ENCODE data around the gene IMMP2L.

IMMP2L gene

GRCh38 chr7:110809832-110810231 lies 752.5 kb downstream of the IMMP2L start:
- DNase-seq (ENCODE audit: low read depth in 2 of 2) = no peak

GRCh38 chr7:110808361-110808760 lies 753.9 kb downstream of the IMMP2L start:
- DNase-seq (ENCODE audit: low read depth in 2 of 2) = no peak

- DNase-seq (ENCODE audit: low read depth in 2 of 2) = no peak
Observed at GRCh38 chr7:110804501-110804900, 757.8 kb downstream of the IMMP2L start.

GRCh38 chr7:110803602-110804143 lies 758.6 kb downstream of the IMMP2L start:
- no peak for DNase-seq (ENCODE audit: low read depth in 2 of 2)

DNA sequence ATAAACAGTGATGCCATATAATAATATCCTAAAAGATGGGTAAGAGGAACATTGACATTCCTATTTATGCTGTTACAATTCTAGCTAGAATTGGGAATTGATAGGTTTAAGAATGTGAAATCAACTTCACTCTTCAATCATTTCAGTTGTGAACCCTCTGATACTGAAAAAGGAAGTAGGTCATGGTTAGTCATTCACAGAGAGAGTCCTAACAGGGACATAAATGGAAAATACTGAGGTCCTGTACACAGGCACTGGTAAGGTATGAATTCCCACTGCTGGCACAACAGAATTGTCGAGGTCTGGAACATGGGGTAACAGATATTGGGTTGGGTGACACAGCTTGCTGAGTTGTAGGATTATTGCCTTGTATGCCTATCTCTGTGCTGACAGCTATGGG lies 760.8 kb downstream of the IMMP2L start:
- DNase-seq (ENCODE audit: low read depth in 2 of 2) = no peak

- DNase-seq (ENCODE audit: low read depth in 2 of 2) = no peak
Observed at GRCh38 chr7:110800984-110801383, 761.3 kb downstream of the IMMP2L start.

DNA sequence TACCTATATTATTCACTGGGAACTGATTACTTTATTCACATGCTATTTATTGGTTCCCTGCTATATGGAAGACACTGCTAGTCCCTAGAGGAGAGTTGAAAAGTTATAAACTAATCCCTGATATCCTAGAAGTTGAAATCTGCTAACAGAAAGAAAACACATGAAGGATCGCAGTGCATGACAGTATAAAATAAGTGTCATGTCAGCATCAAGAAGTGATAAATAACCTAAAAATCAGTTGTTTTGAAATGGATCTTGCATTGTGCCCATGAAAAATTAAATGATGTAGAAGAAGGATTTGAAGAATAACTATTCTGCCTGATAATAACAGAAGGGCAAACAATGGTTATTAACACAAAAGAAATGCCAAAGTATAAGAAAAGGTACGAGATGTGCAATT lies 764.6 kb downstream of the IMMP2L start:
- no peak for DNase-seq (ENCODE audit: low read depth in 2 of 2)

- DNase-seq (ENCODE audit: low read depth in 2 of 2) = no peak
Observed at GRCh38 chr7:110790992-110791391, 771.3 kb downstream of the IMMP2L start.

DNA sequence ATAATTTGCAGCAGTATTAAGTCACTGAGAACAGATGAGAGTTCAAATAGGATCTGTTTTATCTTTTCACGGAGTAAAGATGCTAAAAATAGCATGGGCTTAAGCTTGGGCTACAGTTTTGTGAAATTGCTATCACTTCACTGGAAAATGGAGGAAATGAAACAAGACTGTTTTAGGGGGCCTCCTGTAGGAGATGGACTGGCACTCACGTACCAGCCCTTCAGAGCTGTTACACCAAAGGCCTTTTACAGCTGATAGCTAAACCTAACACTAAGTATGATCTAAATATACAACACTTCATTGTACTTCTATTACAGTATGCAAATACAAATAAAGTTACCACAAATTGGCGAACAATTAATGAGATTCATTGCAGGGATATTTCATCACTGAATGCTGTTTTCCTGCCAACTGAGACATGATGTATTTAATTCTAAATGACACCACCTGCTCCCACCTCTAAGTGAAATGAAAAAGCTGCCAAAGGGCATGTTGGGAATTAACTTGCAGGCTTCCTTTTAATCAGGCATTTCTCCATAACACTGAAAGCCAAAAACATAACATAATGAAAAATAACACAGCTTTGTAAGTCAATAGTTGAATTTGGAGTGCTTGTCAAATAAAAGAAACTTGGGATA lies 775.8 kb downstream of the IMMP2L start:
- DNase-seq (ENCODE audit: low read depth in 2 of 2) = no peak

DNA sequence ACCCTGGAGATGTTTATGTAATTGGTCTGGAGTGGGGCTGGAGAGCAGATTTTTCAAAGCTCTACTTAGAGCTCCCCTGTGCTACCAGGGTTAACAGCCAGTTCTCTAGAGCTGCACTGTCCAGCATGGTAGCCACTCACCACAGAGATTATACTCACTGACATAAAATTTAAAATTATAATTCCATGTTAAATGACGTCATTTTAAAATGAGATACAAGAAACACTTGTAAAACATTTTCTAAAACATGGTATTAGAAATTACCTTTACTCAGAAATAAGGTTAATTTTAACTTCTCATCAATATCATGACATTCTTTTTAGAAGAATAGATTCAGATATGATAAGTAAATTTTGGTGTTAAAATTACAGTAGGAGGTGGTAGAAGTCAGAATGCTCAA lies 777.5 kb downstream of the IMMP2L start:
- DNase-seq (ENCODE audit: low read depth in 2 of 2) = no peak

GRCh38 chr7:110780712-110781111 lies 781.6 kb downstream of the IMMP2L start:
- DNase-seq (ENCODE audit: low read depth in 2 of 2) = no peak

GRCh38 chr7:110779339-110779738 lies 783.0 kb downstream of the IMMP2L start:
- no peak for DNase-seq (ENCODE audit: low read depth in 2 of 2)

DNA sequence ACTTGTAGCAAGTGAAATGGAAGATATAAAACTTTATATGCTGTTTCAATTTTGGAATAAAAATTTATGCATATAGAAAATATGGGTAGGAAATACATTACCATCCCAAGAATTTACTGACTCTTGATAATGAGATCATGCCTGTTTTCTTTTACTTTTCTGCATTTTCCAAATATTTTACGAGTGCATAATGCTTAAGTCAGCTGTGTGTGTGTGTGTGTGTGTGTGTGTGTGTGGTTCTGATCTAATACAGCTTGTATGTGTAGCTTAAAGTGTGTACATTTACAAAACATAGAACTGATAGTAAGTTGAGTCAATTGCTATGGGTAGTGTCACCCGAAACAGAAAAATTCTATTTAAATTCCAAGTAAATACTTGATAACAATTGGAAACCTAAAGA lies 787.2 kb downstream of the IMMP2L start:
- DNase-seq (ENCODE audit: low read depth in 2 of 2) = no peak

DNA sequence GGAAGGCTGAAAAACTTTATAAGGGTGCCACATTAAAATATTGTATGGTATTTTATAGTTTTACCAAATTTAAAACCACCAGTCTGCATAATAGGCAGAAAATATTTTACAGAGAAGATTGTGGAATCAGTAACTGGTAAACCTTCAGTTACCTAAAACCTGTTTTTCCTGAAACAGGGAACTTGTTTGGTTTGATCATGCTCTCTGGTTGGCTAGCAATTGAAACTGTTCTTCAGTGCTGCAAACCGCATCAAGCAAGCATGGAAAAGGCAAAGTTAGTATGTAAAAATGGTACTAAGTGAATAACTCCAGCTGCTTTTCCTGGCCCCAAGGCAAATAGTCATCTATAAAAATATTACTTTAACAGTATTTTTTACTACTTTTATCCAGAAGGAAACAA lies 788.2 kb downstream of the IMMP2L start:
- DNase-seq (ENCODE audit: low read depth in 2 of 2) = no peak

GRCh38 chr7:110772615-110773014 lies 789.7 kb downstream of the IMMP2L start:
- no peak for DNase-seq (ENCODE audit: low read depth in 2 of 2)

GRCh38 chr7:110771717-110772116 lies 790.6 kb downstream of the IMMP2L start:
- no peak for DNase-seq (ENCODE audit: low read depth in 2 of 2)

- DNase-seq (ENCODE audit: low read depth in 2 of 2) = no peak
Observed at GRCh38 chr7:110767550-110768110, 794.7 kb downstream of the IMMP2L start.

DNA sequence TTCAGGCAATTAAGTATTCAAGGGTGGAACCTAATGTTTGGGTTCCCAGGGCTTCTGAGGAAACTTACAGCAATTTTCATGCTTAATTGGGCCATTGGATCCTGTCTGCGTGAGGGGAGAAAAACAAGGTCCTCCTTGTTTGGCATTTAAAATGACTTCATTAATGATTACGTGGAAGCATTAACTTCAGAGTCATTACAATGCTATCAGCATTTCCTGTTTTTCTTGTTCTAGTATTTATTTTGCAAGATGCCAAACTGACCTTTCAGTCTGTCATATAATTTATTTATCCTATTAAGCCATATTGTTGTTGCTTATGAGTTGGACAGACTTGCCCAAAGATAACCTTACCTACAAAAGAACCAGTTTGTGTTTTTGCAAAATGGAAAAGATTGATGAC lies 795.4 kb downstream of the IMMP2L start:
- no peak for DNase-seq (ENCODE audit: low read depth in 2 of 2)

DNA sequence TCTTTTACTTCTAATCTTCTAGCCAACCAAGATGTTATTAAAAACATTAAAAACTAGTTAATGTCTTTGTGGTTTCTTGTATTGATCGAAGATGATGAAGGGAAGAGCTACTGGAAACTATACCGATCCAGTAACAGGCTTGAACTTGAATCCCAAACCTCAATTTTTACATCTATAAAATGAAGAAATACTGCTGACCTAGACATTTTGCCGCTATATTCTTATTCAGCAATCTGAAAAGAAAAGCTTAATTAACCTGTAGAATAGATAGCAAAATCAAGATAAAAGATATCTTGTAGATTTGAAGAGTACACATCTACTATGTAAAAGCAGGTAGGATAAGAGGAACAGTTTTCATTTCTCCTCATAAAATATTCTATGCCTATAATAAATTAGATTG lies 797.4 kb downstream of the IMMP2L start:
- no peak for DNase-seq (ENCODE audit: low read depth in 2 of 2)

DNA sequence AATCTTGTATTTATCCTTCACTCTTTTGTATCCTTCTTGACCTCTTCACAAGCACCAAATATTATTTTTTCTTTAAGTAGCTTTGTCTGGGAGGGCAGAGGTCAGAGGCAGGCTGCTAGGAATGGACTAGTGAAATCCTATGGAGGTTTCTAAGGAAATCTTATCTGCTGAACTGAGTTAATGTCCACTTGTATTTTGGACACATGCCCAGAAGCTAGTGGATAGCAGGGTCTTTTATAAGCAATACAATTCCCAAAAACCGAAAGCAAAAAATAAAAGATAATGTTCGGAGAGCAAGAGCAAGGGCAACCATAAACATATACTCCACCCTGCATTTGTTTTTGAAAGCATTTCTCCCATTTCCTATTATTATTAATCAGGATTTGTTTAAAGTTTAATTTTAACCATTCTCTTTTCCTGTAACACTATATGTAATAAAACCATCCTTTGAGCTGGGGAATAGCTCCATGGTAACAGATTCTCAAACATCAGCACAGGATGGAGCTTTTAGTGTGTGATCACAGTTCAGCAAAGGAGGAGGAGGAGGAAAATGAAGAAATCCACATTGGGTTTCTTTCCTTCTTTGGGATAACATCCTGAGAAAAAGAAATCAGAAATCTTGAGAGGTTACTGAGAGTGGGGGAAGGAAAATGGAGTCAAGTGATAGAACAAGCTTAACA lies 799.6 kb downstream of the IMMP2L start:
- DNase-seq (ENCODE audit: low read depth in 2 of 2) = no peak

- DNase-seq (ENCODE audit: low read depth in 2 of 2) = no peak
Observed at GRCh38 chr7:110760341-110760740, 802.0 kb downstream of the IMMP2L start.

DNA sequence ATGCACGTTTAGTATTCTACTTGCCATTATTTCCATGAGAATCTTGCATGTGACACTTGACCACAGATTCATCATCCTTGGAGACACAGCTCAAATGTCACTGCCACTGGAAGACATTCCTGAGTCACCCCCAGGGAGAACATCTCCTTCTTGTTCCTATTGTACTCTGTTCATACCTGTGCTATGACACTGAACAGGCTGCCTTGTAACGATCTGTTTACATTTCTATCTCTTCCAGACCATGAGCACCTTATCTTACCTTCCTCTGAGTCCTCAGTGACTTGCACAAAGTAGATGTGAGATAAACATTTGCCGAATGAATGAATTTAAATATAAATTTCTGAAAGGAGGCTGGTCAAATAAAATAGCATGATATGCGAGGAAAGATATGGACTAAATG lies 803.2 kb downstream of the IMMP2L start:
- DNase-seq (ENCODE audit: low read depth in 2 of 2) = no peak

- DNase-seq (ENCODE audit: low read depth in 2 of 2) = no peak
Observed at GRCh38 chr7:110754649-110755048, 807.6 kb downstream of the IMMP2L start.

Measured in stimulated activated CD8-positive, alpha-beta memory T cell treated with anti-CD3 and anti-CD28 coated beads, Interleukin-15, amount 100 ng/mL, for 4 hours (primary cell).